ENCODE results near the gene RPS6KA5. TPM values are rescaled to one million over a fixed set of nuclear protein-coding genes. Genes with fewer than 3 reads are reported as not detected.
A peak's percentile ranks its signal among the peaks of the same experiment; 100 is the strongest.
"Not testable (repeated sequence)": the region's sequence is repeated elsewhere in the genome, so short reads cannot be mapped to it uniquely, and the experiment has no call there.

RPS6KA5 gene
- polyA plus RNA-seq (ENCODE audit: insufficient read length): 7.4 TPM

DNA sequence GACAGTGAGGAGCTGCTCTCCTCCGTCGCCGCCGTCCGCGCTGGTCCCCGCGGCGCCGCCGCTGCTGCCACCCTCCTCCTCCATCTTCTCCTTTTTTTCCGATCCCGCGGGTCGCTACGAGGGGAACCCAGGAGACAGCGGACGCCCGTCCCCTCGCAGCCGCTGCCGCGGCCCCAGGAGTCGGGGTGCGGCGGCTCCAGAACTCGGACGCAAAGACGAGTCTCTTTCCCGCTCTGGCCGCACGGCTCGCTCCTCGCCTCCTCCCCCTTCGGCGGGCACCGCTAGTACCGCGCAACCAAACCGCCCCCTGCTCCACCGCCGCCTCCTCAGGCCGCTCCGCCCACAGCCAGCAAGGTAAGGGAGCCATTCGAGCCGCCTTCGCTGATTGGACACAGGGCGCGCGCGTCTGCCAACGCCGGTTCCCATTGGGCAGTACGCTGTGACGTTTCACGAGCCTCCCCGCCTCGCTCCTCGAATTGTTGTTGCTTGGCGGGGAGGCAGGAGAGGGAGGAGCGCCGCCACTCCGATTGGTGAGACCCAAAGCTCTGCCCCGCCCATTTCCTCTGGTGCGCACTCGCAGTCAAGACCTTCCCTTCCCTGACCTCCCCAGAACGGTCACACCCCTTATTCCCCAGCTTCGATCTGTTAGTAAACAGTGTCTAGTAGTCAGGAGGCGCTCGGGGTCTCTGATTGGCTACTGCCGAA is at the start of gene RPS6KA5:
Gene RPS6KA5, minus strand, starts transcription at position 291 of the 705 bp plus-strand sequence. Its CDS starts 207 bp downstream, at position 84.
- peak; percentile 100 for DNase-seq (ENCODE audit: low read depth)

DNA sequence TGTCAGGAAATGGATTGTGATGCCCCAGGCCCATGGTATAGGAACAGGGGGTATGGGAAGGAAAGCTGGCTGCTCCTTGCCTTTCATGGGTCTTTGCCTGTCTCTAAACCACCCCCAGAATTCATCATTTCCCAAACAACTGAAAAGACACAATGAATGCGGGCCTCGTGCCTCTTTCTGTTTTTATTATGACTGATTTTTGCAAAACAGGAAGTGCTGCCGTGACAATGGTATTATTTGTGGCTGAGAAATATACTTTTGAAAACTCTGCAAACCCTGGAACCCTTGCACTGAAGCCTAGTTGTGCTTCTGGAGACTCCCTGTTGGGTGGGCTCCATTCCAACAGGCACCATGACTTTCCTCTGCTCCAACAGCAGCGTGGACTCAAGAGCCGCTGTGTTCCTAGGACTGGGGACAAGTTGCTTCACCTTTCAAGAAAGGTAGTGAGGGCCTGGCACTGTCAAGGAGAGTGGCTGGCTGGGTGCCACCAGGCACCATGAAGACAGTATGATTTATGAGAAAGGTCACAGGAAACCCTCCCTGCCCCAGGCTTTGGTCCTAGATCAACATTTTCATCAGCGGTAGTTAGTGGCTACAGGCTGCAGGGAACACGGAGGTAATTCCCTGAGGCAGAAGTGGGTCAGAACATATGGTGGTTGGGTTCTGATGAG is 48.6 kb upstream of the RPS6KA5 start:
- DNase-seq (ENCODE audit: low read depth): no peak

DNA sequence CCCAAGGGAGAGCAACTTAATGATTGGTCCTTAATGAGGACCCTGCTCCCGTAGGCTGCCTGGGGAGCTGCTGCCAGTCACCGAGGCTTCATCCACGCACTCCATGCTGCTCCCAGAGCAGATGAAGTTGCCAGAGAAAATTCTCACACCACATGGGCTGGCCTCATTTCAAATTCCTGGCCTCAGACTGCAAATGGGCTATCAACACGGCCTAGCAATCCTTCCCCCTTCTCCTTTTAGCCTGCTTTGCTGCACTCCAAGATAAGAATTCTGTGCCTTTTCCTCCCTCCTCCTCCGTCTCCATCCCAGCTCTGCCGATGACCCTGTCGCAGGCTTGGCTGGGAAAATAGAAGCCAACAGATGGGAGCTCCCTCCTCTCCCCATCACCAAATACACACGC is 42.7 kb upstream of the RPS6KA5 start:
- no peak for DNase-seq (ENCODE audit: low read depth)

DNA sequence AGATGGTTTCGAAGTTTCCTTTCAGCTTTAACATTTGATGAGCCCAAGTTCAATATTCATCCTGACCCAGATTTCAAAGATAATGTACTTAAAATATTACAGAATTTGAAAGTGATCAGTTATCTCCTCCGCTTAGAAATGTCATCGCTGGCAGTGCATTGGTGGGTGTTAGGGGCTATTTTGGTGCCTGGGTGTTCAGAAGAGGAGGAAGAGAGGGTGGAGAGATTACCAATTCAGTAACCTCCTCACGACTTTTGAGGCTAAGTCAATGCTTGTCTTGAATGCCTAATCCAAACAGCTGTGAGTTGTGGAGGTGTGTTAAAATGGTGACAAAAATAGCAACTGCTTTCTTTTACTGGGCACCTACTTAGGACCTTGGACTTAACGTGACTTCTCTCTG is 39.7 kb upstream of the RPS6KA5 start:
- DNase-seq (ENCODE audit: low read depth): no peak

DNA sequence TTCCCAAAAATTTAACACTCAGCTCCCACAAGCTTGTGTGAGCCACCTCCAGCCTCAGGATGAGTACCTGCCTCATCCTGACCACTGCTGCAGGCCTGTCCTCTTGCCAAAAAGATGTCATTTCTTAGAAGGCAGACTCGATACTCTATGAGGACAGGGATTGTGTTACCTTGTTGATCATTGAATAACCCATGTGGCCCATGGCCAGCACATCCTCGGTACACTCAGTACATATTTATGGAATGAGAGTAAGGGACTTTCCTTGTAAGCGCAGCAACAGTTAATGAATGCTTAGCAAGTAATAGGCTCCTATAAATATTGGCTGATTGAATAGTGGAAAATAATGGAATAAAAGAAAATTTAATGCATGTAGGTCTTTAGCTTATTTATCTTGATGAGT is 38.1 kb upstream of the RPS6KA5 start:
- no peak for DNase-seq (ENCODE audit: low read depth)

DNA sequence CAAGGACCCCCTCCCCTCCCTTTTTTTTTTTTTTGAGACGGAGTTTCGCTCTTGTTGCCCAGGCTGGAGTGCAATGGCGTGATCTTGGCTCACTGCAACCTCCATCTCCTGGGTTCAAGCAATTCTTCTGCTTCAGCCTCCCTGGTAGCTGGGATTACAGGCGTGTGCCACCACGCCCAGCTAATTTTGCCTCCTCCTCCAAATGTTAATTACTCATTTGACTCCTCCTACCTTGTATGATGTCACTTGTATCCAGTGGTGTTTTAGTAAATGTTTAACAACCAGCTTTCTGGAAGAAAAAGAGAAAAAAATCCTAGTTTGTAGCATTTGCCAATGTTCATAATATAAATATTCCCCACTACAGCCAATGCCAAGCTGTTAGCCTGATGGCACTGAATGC is 37.2 kb upstream of the RPS6KA5 start:
- DNase-seq (ENCODE audit: low read depth): not testable (repeated sequence)

GRCh38 chr14:91095178-91095577 is 34.7 kb upstream of the RPS6KA5 start:
- no peak for DNase-seq (ENCODE audit: low read depth)

DNA sequence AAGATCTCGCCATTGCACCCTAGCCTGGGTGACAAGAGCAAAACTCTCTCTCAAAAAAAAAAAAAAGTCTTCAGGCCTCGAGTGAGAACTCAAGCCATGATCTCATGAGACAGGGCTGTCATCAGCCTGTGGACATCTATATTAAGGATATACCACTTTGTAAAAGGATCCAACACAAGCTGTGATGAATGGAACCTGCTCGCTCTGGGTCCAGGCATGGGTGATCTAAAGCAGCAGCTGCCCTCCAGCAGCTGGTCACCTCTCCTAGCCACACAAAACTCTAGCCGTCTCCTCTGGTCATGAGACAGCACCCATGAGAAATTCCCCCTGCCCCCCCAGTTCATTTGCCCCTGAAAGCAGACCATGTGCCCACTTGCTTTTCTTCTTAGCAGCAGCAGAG is 34.3 kb upstream of the RPS6KA5 start:
- DNase-seq (ENCODE audit: low read depth): no peak

DNA sequence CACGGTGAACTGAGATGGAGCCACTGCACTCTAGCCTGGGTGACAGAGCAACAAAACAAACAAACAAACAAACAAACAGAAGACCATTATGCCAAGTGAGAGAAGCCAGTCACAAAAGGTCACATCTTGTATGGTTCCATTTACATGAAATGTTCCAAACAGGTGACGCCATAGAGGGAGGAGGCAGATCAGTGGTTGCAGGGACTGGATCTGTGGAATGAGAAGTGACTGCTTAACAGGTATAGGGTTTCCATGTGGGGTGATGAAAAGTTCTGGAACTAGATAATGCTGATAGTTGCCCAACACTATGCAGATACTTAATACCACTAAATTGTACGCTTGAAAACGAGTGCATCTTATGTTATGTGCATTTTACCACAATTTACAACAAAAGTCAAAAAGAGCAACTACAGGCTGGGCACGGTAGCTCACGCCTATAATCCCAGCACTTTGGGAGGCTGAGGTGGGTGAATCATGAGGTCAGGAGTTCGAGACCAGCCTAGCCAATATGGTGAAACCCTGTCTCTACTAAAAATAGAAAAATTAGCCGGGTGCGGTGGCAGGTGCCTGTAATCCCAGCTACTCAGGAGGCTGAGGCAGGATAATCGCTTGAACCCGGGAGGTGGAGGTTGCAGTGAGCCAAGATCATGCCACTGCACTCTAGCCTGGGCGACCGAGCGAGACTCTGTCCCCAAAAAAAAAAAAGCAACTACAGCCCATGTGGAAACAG is 33.5 kb upstream of the RPS6KA5 start:
- not testable (repeated sequence) for DNase-seq (ENCODE audit: low read depth)

DNA sequence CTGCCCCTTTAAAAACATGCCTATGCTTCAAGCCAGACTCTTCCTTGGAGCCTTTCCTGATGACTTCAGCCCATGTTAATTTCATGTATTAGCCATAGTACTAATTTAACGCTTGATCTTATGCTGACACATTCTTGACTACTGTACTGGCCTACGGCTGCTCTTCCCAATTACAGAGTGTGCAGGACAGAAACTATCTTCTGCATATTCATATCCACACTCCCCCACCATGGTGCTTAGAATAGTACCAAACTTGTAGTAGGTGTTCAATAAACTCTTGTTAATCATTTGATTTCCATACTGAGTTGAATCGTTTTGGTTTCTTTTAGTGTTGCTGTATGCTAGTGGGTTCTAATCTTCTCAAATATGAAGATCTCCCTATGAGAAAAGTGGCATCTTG is 31.6 kb upstream of the RPS6KA5 start:
- DNase-seq (ENCODE audit: low read depth): no peak

- DNase-seq (ENCODE audit: low read depth): no peak
These were observed 30.3 kb upstream of the RPS6KA5 start for GRCh38 chr14:91090743-91091142.

DNA sequence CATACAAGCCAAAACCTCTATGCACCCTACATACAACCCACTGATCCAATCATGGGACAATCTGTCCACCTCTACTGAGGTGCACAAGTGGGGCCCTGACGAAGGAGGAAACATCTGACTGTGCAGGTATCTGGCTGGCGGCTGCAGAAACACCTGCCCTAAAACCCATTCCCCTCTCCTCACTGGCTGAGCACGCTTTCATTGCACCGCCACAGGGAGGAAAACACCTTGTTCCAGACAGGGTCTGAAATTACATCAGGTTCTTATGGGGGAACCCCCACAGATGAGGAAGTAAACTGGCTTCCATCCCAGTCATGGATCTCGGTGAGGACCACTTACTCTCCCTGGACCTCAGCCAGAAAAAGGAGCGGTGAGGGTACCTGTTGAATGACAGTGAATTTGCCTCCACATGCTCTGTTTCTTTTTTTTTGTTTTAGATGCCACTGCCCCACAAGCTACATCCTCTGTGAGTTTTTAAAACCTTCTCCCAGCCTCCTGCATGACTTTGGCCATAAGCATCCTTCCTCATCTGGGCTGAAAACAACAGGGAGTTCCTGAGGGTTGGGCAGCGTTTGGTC is 29.6 kb upstream of the RPS6KA5 start:
- no peak for DNase-seq (ENCODE audit: low read depth)

DNA sequence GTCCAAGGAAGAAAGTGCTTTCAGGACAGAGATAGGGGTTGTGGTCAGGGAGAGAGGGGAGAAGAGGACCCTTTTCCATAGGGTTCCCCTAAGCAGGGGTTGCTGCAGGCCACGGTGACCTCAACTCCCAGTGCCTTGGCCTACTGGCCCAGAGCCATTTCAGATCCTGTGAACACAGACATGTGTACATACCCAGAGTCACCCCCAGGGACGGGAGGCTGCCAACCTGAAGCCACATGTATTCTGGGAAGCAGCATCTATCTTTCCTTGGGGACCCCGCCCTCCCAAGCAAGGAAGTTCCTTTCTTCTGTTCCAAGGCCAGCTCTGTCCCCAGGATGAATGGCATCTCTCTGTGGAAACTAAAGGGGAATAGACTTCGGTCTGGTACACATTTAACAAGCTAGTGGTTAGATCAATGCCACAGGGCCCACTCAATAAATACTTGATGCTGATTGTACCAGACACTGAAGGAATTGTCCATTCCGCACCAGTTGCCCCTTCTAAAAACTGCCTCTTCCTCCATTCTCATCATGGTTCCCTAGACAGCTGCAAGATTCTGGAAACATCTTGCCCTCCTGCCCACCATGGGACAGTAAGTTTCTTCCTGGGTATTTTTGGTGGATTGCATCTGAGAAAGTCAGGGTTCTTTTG is 28.3 kb upstream of the RPS6KA5 start:
- no peak for DNase-seq (ENCODE audit: low read depth)

- DNase-seq (ENCODE audit: low read depth): not testable (repeated sequence)
These were observed 27.0 kb upstream of the RPS6KA5 start for GRCh38 chr14:91087470-91087869.

DNA sequence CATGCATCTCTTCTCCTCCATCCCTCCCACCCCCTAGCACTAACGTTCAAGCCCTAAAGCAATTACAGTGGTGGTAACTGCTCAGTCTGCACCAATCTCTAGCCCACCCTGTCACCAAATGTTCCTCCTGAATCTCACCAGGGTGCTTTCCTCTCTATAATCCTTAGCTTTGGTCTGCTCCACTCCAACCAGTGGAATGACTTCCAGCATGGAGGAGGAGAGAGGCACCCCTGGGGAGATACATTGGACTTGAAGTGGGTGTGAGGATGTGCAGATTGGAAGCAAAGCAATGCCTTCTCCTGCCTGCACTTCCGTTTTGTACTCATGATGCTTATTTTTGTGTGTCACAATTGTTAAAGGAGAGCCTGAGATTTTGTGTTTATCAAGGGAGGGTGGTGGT is 24.1 kb upstream of the RPS6KA5 start:
- DNase-seq (ENCODE audit: low read depth): no peak

GRCh38 chr14:91082282-91082681 is 21.8 kb upstream of the RPS6KA5 start:
- DNase-seq (ENCODE audit: low read depth): no peak

GRCh38 chr14:91080071-91080470 is 19.6 kb upstream of the RPS6KA5 start:
- no peak for DNase-seq (ENCODE audit: low read depth)

- no peak for DNase-seq (ENCODE audit: low read depth)
These were observed 17.8 kb upstream of the RPS6KA5 start for GRCh38 chr14:91078095-91078737.

- DNase-seq (ENCODE audit: low read depth): no peak
These were observed 15.1 kb upstream of the RPS6KA5 start for GRCh38 chr14:91075553-91075952.

DNA sequence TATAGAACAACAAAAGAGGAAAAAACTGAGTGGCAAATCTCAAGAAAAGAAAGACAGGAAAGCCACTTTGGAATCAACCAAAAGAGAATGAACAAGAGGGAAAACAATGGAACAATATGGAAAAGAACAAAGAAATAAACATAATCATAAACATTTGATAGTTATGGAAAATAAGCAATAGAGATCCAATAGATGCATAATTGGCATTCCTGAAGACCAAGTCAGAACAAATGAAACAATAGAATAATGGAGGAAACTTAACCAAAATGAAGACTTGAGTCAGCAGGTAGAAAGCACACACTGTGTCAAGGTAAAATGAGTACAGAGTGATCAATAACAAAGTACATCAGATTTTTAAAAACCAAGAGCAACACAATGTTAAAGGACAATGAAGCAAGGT is 10.1 kb upstream of the RPS6KA5 start:
- DNase-seq (ENCODE audit: low read depth): no peak

- DNase-seq (ENCODE audit: low read depth): no peak
These were observed 8.2 kb upstream of the RPS6KA5 start for GRCh38 chr14:91068642-91069041.

All from forelimb muscle (tissue), 1 donor.